Small intestine (tissue), 7 donors: Measurements from ENCODE around the gene SETD1A. TPM values are rescaled to one million over a fixed set of nuclear protein-coding genes. Genes with fewer than 3 reads are reported as not detected.

ENCODE experiments used
- DNase-seq, 2 donors: peaks; one replicate each; pipeline versions ENCODE4 v3.0.0 to v3.0.0-alpha.2; 2013
- FAIRE-seq: peaks from 2 replicates; lab custom pipeline; 2012; peaks lifted over from hg19 to GRCh38; lab: Jason Lieb, UNC
- H3K27ac ChIP-seq, 3 donors: one replicate each; pipeline ENCODE4 v1.5.1; 2013; ENCODE audit warnings: low read length in 2 of 3, mild to moderate bottlenecking in 2 of 3, control low read depth in 1 of 3, inconsistent platforms in 1 of 3, low read depth in 1 of 3, moderate library complexity in 1 of 3
- H3K27me3 ChIP-seq, 3 donors: one replicate each; pipeline ENCODE4 v1.6.1; 2013; ENCODE audit warnings: low read length in 3 of 3, inconsistent platforms in 1 of 3; ENCODE audit not compliant: control insufficient read depth in 3 of 3, insufficient read depth in 3 of 3
- H3K36me3 ChIP-seq, 3 donors: one replicate each; pipeline ENCODE4 v1.6.1; 2013; ENCODE audit warnings: low read length in 3 of 3, inconsistent platforms in 1 of 3, low read depth in 1 of 3, mild to moderate bottlenecking in 1 of 3, moderate library complexity in 1 of 3; ENCODE audit not compliant: control insufficient read depth in 3 of 3, insufficient read depth in 2 of 3
- H3K4me1 ChIP-seq, 3 donors: one replicate each; pipeline ENCODE4 v1.6.1; 2013; ENCODE audit warnings: low read length in 2 of 3, inconsistent platforms in 1 of 3, low read depth in 1 of 3, mild to moderate bottlenecking in 1 of 3, moderate library complexity in 1 of 3; ENCODE audit not compliant: control insufficient read depth in 3 of 3, insufficient read depth in 2 of 3
- H3K4me3 ChIP-seq, 3 donors: one replicate each; pipeline ENCODE4 v1.5.1; 2013; ENCODE audit warnings: low read length in 3 of 3, control low read depth in 1 of 3, inconsistent platforms in 1 of 3, low read depth in 1 of 3, mild to moderate bottlenecking in 1 of 3, moderate library complexity in 1 of 3
- H3K9me3 ChIP-seq, 2 donors: one replicate each; pipeline ENCODE4 v1.6.1; 2013; ENCODE audit warnings: low read depth in 1 of 2, low read length in 1 of 2; ENCODE audit not compliant: control insufficient read depth in 2 of 2, insufficient read depth in 1 of 2
- WGBS, 3 donors: extraction: QIAGEN DNeasy Blood & Tissue Kit; methylation state at CpG; one replicate each; pipeline ENCODE4 v1.1.7; 2013; 5-methylcytosine and 5-hydroxymethylcytosine counted together
- polyA plus RNA-seq, 4 donors: library from polyadenylated mRNA; stranded (reverse) in 3 of 4; unstranded in 1 of 4; fragments of 200-250 nt in 3 of 4; fragments of 120-200 nt in 1 of 4; gene quantifications; one replicate each; pipeline versions ENCODE4 v1.2.1 to v1.2.3, GENCODE V29; 2013
- donor health status: healthy with polysubstance abuse.
- donor health status: control.
- donor health status: control.
- donor health status: Bipolar disorder and iron deficiency.
- donor health status: healthy.

The SETD1A gene
- polyA plus RNA-seq, 4 donors, result 6.9 to 11.4 (median 9.0) TPM

DNA sequence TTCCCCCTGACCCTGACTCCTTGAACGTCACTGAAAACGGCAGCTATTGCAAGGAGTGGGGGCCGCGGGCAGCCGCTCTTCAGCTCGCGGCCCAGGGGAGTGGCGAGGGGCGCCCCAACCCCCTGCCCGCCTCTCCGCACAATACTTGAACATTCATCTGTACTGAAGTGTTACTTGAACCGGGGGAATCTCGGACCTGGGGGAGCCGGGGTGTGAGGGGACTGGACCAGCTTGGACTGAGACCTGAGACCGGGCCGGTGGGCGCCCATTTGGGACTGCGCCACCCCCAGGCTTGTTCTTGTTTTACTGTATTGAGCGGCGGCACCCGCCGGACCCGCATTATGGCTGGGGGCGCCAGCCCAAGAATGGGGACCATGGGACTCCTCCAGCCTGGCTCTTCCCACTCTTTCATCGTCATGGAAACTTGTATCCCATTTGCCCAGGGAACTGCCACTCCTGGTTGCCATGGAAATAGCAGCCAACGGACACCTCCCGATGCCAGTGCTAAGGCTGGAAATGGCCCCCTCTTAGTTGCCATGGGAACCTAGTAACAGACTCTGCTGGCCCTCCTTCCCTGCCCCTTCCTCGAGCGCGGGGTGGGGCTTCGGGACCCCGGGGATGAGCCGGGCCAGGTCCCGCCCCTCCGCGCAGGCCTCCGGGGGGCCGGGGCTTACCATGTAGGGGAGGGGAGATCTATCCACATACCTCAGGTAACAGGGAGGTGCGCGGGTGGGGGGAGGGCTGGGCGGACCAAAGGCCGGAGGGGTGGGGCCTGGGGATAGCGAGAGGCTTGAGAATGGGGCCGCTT lies 9.5 kb upstream of the SETD1A start:
- WGBS, 3 donors, result 32 to 44% (median 43%) methylated on average over 38 to 44 of the region's 44 CpGs
- Histone ChIP-seq H3K36me3 (peaks cover 0 to 52% (median 0%) of the 10 kb centered on the region in 3 donors), H3K27me3 (no peaks in the 10 kb centered on the region), H3K4me3 (peak overlapping the region; percentile 60 to 90 (median 82)), H3K4me1 (peaks cover 0 to 27% (median 0%) of the 10 kb centered on the region in 3 donors), H3K9me3 (no peaks in the 10 kb centered on the region), H3K27ac (peak overlapping the region in 2 of 3 donors; percentile 48 to 81)
- DNase-seq (peak; percentile 58 to 97), FAIRE-seq (no peak)

GRCh38 chr16:30948667-30949649 lies 8.6 kb upstream of the SETD1A start, which contains the start of gene ORAI3:
TSS of gene ORAI3 (plus strand) at chr16:30949068. CDS start at chr16:30949290, 222 bp downstream.
- H3K4me1 ChIP-seq, result peaks cover 0 to 29% (median 0%) of the 10 kb centered on the region in 3 donors
- H3K4me3 ChIP-seq, result peak within 1 kb of the TSS; percentile 60 to 90 (median 82)
- H3K27ac ChIP-seq, result peak within 1 kb of the TSS; percentile 60 to 81 (median 75)
- no peaks in the 10 kb centered on the region for H3K9me3 ChIP-seq
- H3K27me3 ChIP-seq, result no peaks in the 10 kb centered on the region
- peaks cover 0 to 54% (median 0%) of the 10 kb centered on the region in 3 donors for H3K36me3 ChIP-seq
- 1 to 2% (median 2%) methylated on average over 52 to 70 of the region's 70 CpGs for WGBS, 3 donors
- DNase-seq (peak; percentile 65 to 81), FAIRE-seq (no peak)

GRCh38 chr16:30949650-30950515 lies 7.7 kb upstream of the SETD1A start:
- 2 to 4% (median 3%) methylated on average over 21 of the region's 21 CpGs for WGBS, 3 donors
- Histone ChIP-seq H3K9me3 (no peaks in the 10 kb centered on the region), H3K27me3 (no peaks in the 10 kb centered on the region), H3K4me3 (peak overlapping the region; percentile 60 to 90 (median 82)), H3K36me3 (peaks cover 0 to 51% (median 0%) of the 10 kb centered on the region in 3 donors), H3K4me1 (peaks cover 0 to 36% (median 0%) of the 10 kb centered on the region in 3 donors), H3K27ac (peak overlapping the region in 2 of 3 donors; percentile 75 to 81)
- DNase-seq (peak; percentile 65 to 80), FAIRE-seq (no peak)

GRCh38 chr16:30950516-30951065 lies 7.0 kb upstream of the SETD1A start:
- H3K4me1 ChIP-seq, result peaks cover 0 to 37% (median 0%) of the 10 kb centered on the region in 3 donors
- DNase-seq (no peak), FAIRE-seq (no peak)
- H3K36me3 ChIP-seq, result peaks cover 0 to 45% (median 0%) of the 10 kb centered on the region in 3 donors
- peak overlapping the region in 2 of 3 donors; percentile 75 to 81 for H3K27ac ChIP-seq
- WGBS, 3 donors, result 65 to 74% (median 68%) methylated on average over 8 of the region's 8 CpGs
- no peaks in the 10 kb centered on the region for H3K27me3 ChIP-seq
- no peaks in the 10 kb centered on the region for H3K9me3 ChIP-seq
- H3K4me3 ChIP-seq, result peak overlapping the region in 1 of 3 donors; percentile 60

DNA sequence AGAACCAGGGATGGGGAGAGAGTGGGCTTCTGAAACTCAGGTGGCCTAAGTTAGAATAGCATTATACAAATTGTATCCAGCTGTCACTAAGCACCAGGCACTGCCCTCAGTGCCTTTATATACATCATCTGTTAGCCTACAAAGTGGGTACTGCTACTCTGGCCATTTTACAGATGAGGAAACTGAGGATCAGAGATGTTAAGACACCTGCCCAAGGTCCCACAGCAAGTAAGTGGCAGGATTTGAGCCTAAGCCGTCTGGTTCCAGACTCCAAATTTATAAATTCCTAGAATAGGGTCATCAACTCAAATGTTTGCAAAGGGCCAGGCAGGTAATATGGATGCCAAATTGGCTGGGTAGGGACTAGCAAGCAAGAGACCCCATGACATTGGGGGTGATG lies 6.4 kb upstream of the SETD1A start:
- peak overlapping the region in 1 of 3 donors; percentile 3 for H3K27ac ChIP-seq
- DNase-seq (no peak), FAIRE-seq (no peak)
- no peaks in the 10 kb centered on the region for H3K9me3 ChIP-seq
- 79 to 81% (median 81%) methylated on average over 1 of the region's 1 CpG for WGBS, 3 donors
- no peaks in the 10 kb centered on the region for H3K27me3 ChIP-seq
- peaks cover 0 to 41% (median 0%) of the 10 kb centered on the region in 3 donors for H3K36me3 ChIP-seq
- H3K4me1 ChIP-seq, result peaks cover 0 to 37% (median 0%) of the 10 kb centered on the region in 3 donors
- no peak overlapping the region for H3K4me3 ChIP-seq

DNA sequence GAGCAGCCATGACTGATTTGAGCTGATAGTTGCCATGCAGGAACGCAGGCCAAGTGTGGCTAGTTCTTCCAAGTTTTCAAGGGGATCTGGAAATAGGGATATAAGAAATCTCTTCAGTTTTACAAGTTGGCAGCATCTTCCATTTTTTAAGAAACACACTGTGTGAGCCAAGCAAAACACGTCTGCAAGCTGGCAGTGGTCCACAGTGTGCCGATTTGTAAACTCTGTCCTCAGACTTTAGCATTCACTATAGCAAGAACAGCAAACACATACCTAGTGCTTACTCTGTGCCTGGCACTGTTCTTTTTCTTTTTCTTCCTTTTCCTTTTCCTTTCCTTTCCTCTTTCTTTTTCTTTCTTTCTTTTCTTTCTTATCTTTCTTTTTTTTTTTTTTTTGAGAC lies 5.8 kb upstream of the SETD1A start:
- Histone ChIP-seq H3K27ac (peak overlapping the region in 1 of 3 donors; percentile 3), H3K9me3 (no peaks in the 10 kb centered on the region), H3K4me3 (no peak overlapping the region), H3K27me3 (no peaks in the 10 kb centered on the region), H3K36me3 (peaks cover 0 to 36% (median 0%) of the 10 kb centered on the region in 3 donors), H3K4me1 (peaks cover 0 to 38% (median 0%) of the 10 kb centered on the region in 3 donors)
- FAIRE-seq (no peak), DNase-seq (no peak)
- WGBS, 3 donors, result 46 to 59% (median 48%) methylated on average over 3 of the region's 3 CpGs

DNA sequence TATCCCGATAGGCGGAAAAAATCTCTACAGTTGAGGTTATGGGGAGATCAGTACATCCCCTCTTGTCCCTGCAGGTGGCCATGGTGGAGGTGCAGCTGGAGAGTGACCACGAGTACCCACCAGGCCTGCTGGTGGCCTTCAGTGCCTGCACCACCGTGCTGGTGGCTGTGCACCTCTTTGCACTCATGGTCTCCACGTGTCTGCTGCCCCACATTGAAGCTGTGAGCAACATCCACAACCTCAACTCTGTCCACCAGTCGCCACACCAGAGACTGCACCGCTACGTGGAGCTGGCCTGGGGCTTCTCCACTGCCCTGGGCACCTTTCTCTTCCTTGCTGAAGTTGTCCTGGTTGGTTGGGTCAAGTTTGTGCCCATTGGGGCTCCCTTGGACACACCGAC lies 4.4 kb upstream of the SETD1A start:
- H3K4me3 ChIP-seq, result no peak overlapping the region
- 83 to 85% (median 84%) methylated on average over 9 of the region's 9 CpGs for WGBS, 3 donors
- H3K27ac ChIP-seq, result no peak overlapping the region
- H3K36me3 ChIP-seq, result peaks cover 0 to 24% (median 0%) of the 10 kb centered on the region in 3 donors
- DNase-seq (no peak), FAIRE-seq (no peak)
- H3K4me1 ChIP-seq, result peaks cover 0 to 34% (median 0%) of the 10 kb centered on the region in 3 donors
- no peaks in the 10 kb centered on the region for H3K27me3 ChIP-seq
- no peaks in the 10 kb centered on the region for H3K9me3 ChIP-seq
